GM23338 (cell line): ENCODE data around the gene DRGX.

ENCODE experiments used
- CREB1 ChIP-seq: fragments of 250-450 bp; sonication (Bioruptor Pico); IDR thresholded peaks from 2 replicates; pipeline ENCODE4 v1.5.0; 2020; ENCODE audit warnings: low read depth, mild to moderate bottlenecking, moderate library complexity
- CTCF ChIP-seq, 2 experiments: fragments of 200-600 bp in 1 of 2; sonication (generic) in 1 of 2; conservative IDR thresholded peaks; 2 replicates each; pipeline versions ENCODE4 v1.5.1 to v1.6.1; 2016 to 2017; ENCODE audit warnings: antibody characterized with exemption in 2 of 2, low read depth in 2 of 2, mild to moderate bottlenecking in 2 of 2, moderate library complexity in 1 of 2
- ETS1 ChIP-seq: IDR thresholded peaks from 2 replicates; pipeline ENCODE4 v1.6.1; 2016; ENCODE audit warnings: antibody characterized with exemption
- EZH2 ChIP-seq: fragments of 200-600 bp; sonication (generic); IDR thresholded peaks from one replicate; pipeline ENCODE4 v1.8.0; 2017; ENCODE audit warnings: antibody characterized with exemption, mild to moderate bottlenecking, low read depth; ENCODE audit not compliant: unreplicated experiment
- EZH2phosphoT487 ChIP-seq: fragments of 200-600 bp; sonication (generic); IDR thresholded peaks from one replicate; pipeline ENCODE4 v1.8.1; 2018; ENCODE audit warnings: antibody characterized with exemption; ENCODE audit not compliant: unreplicated experiment
- JUNB ChIP-seq: IDR thresholded peaks from one replicate; pipeline ENCODE4 v1.6.1; 2016; ENCODE audit warnings: antibody characterized with exemption; ENCODE audit not compliant: unreplicated experiment
- POLR2AphosphoS5 ChIP-seq: IDR thresholded peaks from 2 replicates; pipeline ENCODE4 v1.6.1; 2016; ENCODE audit warnings: antibody characterized with exemption, low read depth
- REST ChIP-seq: IDR thresholded peaks from one replicate; pipeline ENCODE4 v1.6.1; 2018; ENCODE audit warnings: antibody characterized with exemption; ENCODE audit not compliant: unreplicated experiment
- ZNF114 ChIP-seq: fragments of 250-450 bp; sonication (Bioruptor Pico); IDR thresholded peaks from 2 replicates; pipeline ENCODE4 v1.5.0; 2020; ENCODE audit warnings: mild to moderate bottlenecking, moderate library complexity

DNA sequence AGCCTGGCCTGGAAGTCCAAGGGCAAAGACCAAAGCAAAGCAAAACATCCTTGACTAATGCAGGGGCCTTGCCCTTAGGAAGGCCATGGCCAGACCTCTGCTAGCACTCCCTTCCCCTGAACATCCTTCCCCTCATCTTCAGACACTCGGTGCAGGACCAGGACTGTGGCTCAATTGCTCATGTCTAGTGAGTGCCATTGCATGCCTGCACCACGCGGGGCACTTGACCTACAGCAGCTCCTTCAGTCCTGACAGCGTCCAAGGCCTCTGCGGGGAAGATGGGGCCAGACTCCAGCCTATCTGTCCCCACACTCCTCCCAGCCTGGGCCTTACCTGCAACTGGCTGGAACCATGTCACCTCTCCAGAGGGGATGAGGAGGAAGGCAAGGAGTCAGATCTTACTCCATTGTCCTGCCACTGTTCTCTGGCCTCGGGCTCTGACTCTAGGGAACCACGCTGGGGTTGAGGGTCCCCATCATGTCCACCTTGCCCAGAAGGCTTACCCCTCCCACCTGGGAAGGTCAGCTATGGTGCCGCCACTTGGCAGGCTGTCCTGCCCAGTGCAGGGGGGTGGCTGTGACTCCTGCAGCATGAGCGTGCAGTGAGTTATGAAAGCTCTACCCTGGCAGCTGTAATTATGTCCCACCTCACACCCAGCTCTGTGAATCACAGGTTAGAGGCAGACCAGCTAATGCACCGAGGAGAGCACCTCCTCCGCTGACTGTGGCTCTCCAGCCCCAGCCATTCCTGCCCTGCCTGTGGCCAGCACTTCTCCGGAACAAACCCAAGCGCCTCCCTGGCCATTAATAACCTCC, 16.1 kb downstream of the DRGX start:
- TF ChIP-seq CTCF (conservative IDR thresholded peaks at IDR 0.05; ENCODE audit: low read depth in 2 of 2) (no peak; a peak in 2 of 4 replicates), EZH2 (no peak), POLR2AphosphoS5 (no peak), ETS1 (no peak), REST (no peak), CREB1 (CRISPR knock-in tag) (no peak), EZH2phosphoT487 (no peak), ZNF114 (CRISPR knock-in tag) (no peak), JUNB (no peak)
